SKM-1 (cell line): ENCODE data around the gene MCRIP2.

Experiments
- DNase-seq: peaks from one replicate; lab custom pipeline; 2025; ENCODE audit not compliant: unreplicated experiment; lab: John Stamatoyannopoulos, UW

The MCRIP2 gene

GRCh38 chr16:631808-632358 is 9.7 kb upstream of the MCRIP2 start:
- DNase-seq: no peak

- no peak for DNase-seq
Observed at GRCh38 chr16:632486-633335, 8.9 kb upstream of the MCRIP2 start.

DNA sequence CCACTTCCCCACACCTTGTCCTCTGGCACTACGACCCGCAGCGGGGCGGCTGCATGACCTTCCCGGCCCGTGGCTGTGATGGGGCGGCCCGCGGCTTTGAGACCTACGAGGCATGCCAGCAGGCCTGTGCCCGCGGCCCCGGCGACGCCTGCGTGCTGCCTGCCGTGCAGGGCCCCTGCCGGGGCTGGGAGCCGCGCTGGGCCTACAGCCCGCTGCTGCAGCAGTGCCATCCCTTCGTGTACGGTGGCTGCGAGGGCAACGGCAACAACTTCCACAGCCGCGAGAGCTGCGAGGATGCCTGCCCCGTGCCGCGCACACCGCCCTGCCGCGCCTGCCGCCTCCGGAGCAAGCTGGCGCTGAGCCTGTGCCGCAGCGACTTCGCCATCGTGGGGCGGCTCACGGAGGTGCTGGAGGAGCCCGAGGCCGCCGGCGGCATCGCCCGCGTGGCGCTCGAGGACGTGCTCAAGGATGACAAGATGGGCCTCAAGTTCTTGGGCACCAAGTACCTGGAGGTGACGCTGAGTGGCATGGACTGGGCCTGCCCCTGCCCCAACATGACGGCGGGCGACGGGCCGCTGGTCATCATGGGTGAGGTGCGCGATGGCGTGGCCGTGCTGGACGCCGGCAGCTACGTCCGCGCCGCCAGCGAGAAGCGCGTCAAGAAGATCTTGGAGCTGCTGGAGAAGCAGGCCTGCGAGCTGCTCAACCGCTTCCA is 8.1 kb upstream of the MCRIP2 start:
- DNase-seq: no peak

GRCh38 chr16:634051-634670 is 7.5 kb upstream of the MCRIP2 start:
- no peak for DNase-seq

GRCh38 chr16:634996-635395 is 6.6 kb upstream of the MCRIP2 start:
- DNase-seq: no peak

DNA sequence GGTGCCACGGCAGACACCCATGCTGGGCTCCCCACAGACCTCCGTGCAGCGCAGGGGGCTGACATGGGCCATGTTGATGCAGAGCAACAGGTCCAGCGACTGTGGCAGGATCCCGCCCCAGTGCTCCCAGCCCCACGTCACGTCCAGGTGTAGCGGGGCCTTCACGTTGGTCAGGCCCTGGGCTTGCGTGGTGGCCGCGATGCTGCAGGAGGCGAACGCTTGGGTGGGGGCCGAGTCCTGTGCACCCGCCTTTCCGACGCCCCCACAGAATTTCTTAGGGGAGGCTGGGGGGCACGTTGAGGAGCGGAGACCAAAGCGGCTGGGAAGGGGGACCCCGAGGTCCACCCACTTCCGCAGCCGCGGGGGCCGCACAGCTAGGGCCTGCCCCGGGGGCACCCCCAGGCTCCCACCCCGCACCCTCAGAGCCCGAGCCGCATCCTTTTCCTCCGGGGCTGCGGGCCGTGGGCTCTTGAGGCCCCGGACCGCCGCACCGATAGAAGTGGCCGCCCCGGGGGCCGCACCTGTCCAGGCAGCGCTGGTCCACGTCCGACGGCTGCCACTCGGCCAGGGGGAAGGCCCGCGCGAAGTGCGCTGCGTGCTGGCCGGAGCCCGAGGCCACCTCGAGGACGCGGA is 5.9 kb upstream of the MCRIP2 start:
- DNase-seq: no peak

DNA sequence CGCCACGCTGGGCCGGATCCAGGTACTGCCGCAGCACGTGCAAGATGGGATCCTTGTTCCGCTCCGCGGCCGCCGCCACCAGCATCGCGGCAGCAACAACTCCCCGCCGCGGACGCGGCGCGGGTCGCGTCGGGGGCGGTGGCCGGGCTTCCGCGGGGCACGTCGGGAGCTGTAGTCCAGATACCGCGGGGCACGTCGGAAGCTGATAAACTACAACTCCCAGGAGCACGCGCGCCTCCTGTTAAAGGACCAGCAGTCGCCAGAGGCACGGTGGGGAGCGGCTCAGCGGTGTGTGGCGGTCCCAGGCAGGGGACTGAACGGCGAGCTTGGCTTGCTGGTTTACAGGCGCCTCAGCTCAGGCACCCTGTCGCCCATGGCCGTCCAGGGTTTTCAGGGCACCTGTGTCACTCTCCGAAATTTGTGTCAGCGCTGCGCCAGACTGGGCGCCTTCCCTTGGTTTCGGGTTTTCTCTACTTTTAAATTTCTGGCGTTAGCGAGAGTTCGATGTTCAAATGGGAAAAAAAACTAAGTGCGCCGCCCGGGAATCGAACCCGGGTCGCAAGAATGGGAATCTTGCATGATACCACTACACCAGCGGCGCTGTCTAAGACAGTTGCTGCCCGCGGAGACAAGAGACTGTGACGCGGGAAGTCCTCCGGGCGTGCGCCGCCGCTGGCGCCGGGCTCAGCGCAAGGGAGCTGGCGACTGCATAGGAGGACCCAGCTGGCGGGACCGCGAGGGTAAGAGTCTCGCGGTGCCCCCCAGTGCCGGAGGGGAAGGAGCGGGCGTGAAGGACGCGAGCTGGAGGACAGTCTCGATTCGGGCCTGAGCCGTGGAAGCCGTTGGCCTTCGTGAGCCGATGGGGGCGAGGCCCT is 5.2 kb upstream of the MCRIP2 start, which contains the start of gene METTL26:
Gene METTL26 (minus strand): TSS at position 100 of the 875 bp plus-strand sequence. CDS start 15 bp downstream, at position 85.
- peak; percentile 87 for DNase-seq

DNA sequence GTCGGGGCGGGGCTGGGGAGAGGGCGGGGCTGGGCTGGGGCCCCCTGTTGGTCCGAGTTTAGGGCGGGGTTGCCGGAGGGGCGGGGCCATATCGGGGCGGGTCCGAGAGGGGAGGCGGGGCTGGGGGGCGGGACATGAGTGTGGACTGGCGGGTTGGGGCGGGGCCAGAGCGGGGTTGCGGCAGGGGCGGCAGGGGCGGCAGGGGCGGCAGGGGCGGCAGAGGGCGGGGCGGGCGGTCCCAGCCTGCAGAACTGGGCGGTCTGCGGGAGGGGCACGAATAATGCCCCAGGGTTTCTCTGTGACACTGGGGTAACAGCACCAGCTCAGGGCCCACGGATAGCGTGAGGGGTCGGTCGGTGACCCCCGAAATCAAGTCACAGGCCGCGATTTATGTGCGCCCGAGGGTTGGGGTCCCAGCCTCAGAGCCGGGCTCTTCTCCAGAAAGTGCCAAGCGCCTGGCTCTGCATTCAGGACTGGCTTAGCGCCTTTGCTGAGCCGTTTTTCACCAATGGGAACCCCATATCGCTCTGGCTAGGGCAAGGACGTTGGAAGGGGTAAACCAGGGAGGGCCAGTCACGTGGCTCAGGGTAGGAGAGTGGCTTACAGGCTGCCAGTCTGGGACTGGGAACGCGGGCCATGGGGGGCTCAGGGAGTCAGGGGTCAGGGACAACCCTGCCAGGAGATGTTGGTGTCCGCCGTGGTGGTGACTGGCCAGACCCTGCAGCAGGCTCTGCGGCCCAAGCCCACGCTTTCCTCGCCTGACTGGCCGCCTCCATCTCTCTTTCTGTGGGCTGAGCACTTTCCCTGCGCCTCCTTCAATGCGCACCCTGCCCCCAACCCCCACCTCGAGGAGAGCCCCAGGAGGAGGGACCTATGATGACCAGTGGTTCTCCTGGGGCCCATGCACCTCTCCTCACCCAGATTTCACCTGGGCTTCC is 4.3 kb upstream of the MCRIP2 start:
- no peak for DNase-seq

- DNase-seq: no peak
Observed at GRCh38 chr16:638034-638543, 3.5 kb upstream of the MCRIP2 start.

- no peak for DNase-seq
Observed at GRCh38 chr16:638836-639235, 2.8 kb upstream of the MCRIP2 start.

DNA sequence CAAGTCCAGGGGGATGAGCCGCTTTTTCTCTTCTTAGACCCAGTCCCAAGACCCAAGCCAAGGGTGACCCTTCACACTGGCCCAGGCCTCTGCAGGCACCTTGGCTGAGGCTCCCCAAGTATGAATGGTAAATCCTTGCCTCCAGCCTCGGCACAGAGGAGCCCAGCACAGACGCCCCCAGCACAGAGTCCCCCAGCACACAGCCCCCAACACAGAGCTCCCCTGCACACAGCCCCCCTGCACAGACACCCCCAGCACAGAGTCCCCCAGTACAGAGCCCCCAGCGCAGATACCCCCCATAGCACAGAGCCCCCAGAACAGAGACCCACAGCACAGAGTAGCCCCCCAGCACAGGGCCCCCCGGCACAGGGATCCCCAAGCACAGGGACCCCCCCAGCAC is 1.0 kb upstream of the MCRIP2 start:
- no peak for DNase-seq

GRCh38 chr16:642189-643049 is 791 bp downstream of the MCRIP2 start:
- DNase-seq: peak; percentile 58

GRCh38 chr16:643050-643368 is 1.4 kb downstream of the MCRIP2 start:
- no peak for DNase-seq

DNA sequence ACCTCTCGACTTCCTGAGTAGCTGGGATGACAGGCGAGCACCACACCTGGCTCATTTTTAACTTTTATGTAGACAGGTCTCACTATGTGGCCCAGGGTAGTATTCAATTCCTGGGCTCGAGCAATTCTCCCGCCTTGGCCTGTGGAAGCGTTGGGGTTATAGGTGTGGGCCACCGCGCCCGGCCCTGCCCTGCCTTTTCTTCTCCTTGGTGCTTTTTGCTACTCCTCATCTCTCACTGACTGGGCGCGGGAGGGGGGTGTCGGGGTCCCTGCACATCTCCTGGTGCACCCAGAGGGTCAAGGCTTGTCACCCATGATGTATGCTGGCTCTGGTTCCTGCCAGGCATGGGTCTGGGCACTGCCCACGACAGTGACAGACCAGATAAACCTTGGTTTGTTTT is 2.9 kb downstream of the MCRIP2 start:
- no peak for DNase-seq

- DNase-seq: no peak
Observed at GRCh38 chr16:645852-646678, 4.4 kb downstream of the MCRIP2 start.

- DNase-seq: no peak
Observed at GRCh38 chr16:646679-647172, 5.1 kb downstream of the MCRIP2 start.
